Astrocyte of the spinal cord (primary cell): ENCODE data around the gene NEU4.
A peak's percentile ranks its signal among the peaks of the same experiment; 100 is the strongest.
"Not testable (repeated sequence)": the region's sequence is repeated elsewhere in the genome, so short reads cannot be mapped to it uniquely, and the experiment has no call there.

Experiments used
- DNase-seq: peaks from one replicate; pipeline ENCODE4 v3.0.0; 2011; ENCODE audit warnings: low read depth, low spot score
- H3K4me3 ChIP-seq: 2 replicates; pipeline ENCODE4 v1.5.1; 2011; ENCODE audit warnings: low read depth, mild to moderate bottlenecking, low read length, moderate library complexity
- in situ Hi-C: cut with HindIII; loops from 2 replicates; pipeline ENCODE4 v1.10.0; 2017; ENCODE audit warnings: low sequenced_read_pairs
- TF ChIP-seq, protein P1 (sequence below): IDR thresholded peaks from 2 replicates; pipeline ENCODE4 v1.5.1; 2012; ENCODE audit warnings: low read depth, mild to moderate bottlenecking, low read length, inconsistent platforms

NEU4 gene

DNA sequence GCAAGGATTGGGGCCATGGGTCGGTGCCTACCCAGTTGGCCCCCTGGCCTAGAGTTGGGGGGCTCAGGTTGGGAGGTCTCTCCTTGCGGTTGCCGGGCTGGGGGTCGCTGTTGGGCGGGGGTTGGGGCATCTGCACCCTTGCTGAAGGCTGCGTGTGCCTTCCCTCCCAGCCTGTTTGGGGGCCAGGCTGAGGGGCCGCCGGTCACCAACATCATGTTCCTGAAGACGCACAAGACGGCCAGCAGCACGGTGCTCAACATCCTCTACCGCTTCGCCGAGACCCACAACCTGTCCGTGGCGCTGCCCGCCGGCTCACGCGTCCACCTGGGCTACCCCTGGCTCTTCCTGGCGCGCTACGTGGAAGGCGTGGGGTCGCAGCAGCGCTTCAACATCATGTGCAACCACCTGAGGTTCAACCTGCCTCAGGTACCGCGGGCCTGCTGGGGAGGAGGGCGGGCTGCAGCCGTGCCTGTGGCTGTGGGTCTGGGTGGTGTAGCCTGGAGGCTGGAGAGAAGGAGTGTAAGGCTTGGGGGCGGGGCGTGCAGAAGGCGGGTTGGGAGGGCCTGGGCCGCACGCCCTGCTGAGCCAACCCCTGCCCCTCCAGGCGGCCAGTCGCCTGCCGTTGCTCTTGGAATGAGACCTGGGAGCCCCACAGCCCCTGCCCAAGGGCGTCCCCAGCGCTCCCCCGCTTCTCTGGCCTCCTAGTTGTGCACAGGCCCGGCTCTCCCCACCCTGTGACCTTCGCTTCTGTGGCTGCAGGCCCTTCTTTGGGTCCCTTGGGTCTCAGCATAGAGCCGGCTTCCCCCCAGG, 7.2 kb upstream of the NEU4 start:
- DNase-seq: no peak
- H3K4me3 ChIP-seq: no peak overlapping the region
- TF ChIP-seq, protein P1, sequence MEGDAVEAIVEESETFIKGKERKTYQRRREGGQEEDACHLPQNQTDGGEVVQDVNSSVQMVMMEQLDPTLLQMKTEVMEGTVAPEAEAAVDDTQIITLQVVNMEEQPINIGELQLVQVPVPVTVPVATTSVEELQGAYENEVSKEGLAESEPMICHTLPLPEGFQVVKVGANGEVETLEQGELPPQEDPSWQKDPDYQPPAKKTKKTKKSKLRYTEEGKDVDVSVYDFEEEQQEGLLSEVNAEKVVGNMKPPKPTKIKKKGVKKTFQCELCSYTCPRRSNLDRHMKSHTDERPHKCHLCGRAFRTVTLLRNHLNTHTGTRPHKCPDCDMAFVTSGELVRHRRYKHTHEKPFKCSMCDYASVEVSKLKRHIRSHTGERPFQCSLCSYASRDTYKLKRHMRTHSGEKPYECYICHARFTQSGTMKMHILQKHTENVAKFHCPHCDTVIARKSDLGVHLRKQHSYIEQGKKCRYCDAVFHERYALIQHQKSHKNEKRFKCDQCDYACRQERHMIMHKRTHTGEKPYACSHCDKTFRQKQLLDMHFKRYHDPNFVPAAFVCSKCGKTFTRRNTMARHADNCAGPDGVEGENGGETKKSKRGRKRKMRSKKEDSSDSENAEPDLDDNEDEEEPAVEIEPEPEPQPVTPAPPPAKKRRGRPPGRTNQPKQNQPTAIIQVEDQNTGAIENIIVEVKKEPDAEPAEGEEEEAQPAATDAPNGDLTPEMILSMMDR: no peak
- in situ Hi-C loops: no loop called here

DNA sequence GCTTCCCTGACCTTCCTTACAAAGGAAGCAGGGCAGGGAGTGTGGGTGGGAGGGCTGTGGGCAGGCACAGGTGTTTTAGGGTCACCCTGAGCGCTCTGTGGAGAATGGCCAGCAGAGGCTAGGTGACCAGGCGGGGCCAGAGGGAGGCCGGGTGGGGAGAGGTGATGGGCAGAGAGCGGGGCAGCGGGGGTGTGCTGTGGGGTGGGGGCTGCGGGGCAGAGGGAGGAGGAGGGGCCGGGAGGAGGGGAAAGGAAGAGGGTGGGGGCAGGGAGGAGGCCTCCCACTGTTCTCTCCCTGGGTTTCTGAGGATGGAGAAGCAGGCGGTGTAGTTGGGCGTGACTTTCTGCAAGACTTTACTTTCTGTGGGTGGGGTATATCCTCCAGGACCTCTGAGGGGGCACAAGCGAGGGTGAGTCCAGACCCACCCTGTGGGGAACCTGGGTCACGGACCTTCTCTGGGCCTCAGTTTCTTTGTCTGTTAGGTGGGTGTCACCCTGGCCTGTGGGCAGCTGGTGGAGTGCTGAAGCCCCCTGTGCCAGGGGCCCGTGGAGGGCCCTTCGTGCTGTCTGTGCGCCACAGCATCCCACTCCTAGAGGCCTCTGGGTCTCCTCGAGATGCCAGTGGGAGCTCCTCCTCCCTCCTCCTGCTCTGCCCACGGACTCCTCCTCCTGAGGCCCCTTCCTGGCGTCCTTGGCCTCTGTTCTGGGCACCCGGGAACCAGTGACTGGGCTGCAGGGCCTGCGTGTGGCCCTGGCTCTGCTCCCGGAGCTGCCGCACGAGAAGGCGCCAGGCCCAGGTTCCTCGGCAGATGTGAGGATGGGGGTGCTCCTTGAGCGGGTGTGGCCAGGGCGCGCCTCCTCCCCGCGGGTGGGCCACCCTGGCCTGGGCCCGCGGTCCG, 6.3 kb upstream of the NEU4 start:
- H3K4me3 ChIP-seq: no peak overlapping the region
- in situ Hi-C loops: no loop called here

DNA sequence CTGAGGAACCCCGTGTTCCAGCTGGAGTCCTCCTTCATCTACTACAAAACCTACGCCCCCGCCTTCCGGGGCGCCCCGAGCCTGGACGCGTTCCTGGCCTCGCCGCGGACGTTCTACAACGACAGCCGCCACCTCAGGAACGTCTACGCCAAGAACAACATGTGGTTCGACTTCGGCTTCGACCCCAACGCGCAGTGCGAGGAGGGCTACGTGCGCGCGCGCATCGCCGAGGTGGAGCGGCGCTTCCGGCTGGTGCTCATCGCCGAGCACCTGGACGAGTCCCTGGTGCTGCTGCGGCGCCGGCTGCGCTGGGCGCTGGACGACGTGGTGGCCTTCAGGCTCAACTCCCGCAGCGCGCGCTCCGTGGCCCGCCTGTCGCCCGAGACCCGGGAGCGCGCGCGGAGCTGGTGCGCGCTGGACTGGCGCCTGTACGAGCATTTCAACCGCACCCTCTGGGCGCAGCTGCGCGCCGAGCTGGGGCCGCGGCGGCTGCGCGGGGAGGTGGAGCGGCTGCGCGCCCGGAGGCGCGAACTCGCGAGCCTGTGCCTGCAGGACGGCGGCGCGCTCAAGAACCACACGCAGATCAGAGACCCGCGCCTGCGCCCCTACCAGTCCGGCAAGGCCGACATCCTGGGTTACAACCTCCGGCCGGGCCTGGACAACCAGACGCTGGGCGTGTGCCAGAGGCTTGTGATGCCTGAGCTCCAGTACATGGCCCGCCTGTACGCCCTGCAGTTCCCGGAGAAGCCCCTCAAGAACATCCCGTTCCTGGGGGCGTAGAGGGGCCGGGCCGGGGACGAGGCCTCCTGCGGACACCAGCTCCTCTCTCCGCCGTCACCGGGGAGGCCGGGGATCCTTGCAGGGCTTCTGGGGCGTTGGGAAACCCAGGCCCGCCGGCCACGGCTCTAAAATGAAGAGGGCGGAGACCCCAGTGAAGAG, 5.3 kb upstream of the NEU4 start:
- TF ChIP-seq, protein P1: no peak
- DNase-seq: peak; percentile 16
- H3K4me3 ChIP-seq: peak overlapping the region; percentile 27
- in situ Hi-C loops: no loop called here

More for the DNA sequence above, 6.3 kb upstream of the NEU4 start:
- TF ChIP-seq, protein P1: no peak
- DNase-seq: no peak

DNA sequence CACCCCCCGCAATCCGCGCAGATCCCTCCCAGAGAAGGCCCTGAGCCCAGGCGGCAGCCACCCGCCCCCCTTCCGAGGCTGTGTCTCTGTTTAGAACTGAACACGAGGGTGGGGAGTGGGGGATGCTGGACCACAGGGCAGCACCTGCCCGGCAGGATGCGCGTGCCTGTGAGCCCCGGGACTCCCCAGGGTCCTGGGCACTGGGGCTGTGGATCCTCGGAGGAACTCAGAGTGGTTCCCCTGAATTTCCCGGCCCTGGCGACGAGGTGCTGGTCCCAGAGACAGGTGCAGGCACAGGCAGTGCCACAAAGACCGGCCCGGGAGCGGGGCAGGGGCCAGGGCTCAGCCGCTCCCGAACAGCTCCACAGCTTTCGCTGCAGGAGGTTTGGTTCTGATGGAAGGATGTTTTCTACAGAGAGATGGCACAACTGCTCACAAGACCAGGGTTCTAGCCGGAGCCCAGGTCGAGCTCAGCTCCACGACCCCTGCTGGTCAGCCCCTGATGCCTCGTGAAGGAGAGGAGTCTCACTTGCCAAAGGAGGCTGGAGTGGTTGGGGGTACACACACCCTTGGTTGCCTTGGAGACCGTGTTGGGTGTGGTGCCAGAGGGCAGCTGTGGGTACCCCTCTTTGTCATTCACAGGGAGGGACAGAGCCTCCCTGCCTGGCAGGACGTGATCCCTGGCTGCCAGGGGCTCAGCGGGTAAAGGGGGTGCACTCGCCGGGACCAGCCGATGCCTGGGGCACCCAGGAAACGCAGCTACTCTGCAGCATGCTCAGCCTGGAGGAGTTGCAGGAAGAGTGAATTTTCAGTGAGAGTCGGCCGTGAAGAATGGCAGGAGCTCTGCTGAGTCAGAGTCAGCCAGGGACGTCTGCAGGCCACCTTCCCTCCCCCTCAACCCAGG, 4.4 kb upstream of the NEU4 start:
- no peak overlapping the region for H3K4me3 ChIP-seq
- in situ Hi-C loops: no loop called here
- no peak for DNase-seq
- TF ChIP-seq, protein P1: no peak

DNA sequence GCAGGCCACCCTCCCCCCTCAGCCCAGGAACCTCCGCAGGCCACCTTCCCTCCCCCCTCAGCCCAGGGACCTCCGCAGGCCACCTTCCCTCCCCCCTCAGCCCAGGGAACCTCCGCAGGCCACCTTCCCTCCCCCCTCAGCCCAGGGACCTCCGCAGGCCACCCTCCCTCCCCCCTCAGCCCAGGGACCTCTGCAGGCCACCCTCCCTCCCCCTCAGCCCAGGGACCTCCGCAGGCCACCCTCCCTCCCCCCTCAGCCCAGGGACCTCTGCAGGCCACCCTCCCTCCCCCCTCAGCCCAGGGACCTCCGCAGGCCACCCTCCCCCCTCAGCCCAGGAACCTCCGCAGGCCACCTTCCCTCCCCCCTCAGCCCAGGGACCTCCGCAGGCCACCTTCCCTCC, 2.8 kb upstream of the NEU4 start:
- DNase-seq, H3K4me3 ChIP-seq, in situ Hi-C loops: not testable (repeated sequence)

DNA sequence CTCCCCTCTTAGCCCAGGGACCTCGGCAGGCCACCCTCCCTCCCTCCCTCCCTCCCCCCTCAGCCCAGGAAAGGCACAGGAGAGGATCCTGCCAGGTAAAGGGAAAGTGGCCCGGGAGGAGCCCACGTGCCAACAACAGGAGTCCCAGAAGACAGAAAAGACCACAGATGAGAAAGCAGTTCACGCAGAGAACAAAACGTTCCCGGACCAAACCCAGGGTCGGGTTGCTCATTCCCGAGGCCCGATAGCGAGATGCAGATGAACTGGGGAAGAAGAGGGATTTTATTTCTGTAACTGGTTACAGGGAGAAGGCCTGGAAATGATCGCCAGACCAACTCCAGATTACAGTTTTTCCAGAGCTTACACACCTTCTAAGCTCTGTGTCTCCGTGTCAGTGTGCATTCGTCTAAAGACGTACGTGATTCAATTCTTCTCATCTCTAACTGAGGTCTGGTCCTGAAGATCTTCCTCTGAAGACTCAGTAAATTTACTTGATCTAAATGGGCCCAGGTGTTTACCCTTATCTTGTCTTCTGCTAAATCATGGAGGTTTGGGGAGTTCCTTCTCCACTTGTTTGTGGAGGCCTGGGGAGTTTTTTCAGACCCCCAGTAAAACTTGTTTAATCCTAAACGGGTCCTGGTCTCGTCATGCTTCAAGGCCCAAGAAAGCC, 807 bp upstream of the NEU4 start:
- no peak overlapping the region for H3K4me3 ChIP-seq
- no peak for DNase-seq
- TF ChIP-seq, protein P1: no peak
- in situ Hi-C loops: no loop called here
